Activated CD8-positive, alpha-beta T cell treated with anti-CD3 and anti-CD28 coated beads for 36 hours (primary cell): ENCODE measurements around the gene AQP6. TPM values are rescaled to one million over a fixed set of nuclear protein-coding genes. Genes with fewer than 3 reads are reported as not detected.

Experiments
- ATAC-seq: fragments of 200-7000 bp; cut with Tn5 transposase; one replicate; pipeline ENCODE4 v1.10.0; 2021; ENCODE audit warnings: mild to moderate bottlenecking, moderate library complexity
- CTCF ChIA-PET: fragments of 350-600 bp; sonication (Branson Sonifier 250); formaldehyde crosslinking; loops from one replicate; lab custom pipeline; 2021; ENCODE audit warnings: antibody characterized with exemption; lab: Charles Lee
- POLR2A ChIA-PET: fragments of 350-600 bp; sonication (Branson Sonifier 250); formaldehyde crosslinking; loops from one replicate; lab custom pipeline; 2021; ENCODE audit warnings: antibody characterized with exemption; lab: Charles Lee
- DNase-seq: peaks from one replicate; pipeline ENCODE4 v3.0.0-alpha.2; 2020
- H3K27ac Mint-ChIP-seq: one replicate; pipeline ENCODE4 v1.8.0; 2021; ENCODE audit warnings: mild to moderate bottlenecking, mixed read lengths
- H3K27me3 Mint-ChIP-seq: one replicate; pipeline ENCODE4 v1.8.0; 2021; ENCODE audit warnings: mixed read lengths
- H3K36me3 Mint-ChIP-seq: one replicate; pipeline ENCODE4 v1.8.0; 2021; ENCODE audit warnings: low read depth, mixed read lengths
- H3K4me1 Mint-ChIP-seq: one replicate; pipeline ENCODE4 v1.8.0; 2021; ENCODE audit warnings: low read depth, mixed read lengths
- H3K4me3 Mint-ChIP-seq: one replicate; pipeline ENCODE4 v1.8.0; 2021; ENCODE audit warnings: mild to moderate bottlenecking, moderate library complexity, mixed read lengths
- H3K9me3 Mint-ChIP-seq: one replicate; pipeline ENCODE4 v1.8.0; 2021; ENCODE audit warnings: mixed read lengths
- intact Hi-C: fragments of 100-400 bp; cut with micrococcal nuclease; formaldehyde crosslinking; loops from one replicate; pipeline ENCODE4 v1.10.0; 2022
- total RNA-seq, 2 experiments: library from RNA; stranded (reverse); gene quantifications; one replicate each; pipeline ENCODE4 v1.2.3, GENCODE V29; 2021
- TF ChIP-seq, protein P1 (sequence below): fragments of 200-600 bp; IDR thresholded peaks from one replicate; pipeline ENCODE4 v1.8.0; 2022; ENCODE audit warnings: antibody characterized with exemption, mild to moderate bottlenecking

AQP6 gene
- total RNA-seq, 2 experiments from 2014 or later, result not detected

DNA sequence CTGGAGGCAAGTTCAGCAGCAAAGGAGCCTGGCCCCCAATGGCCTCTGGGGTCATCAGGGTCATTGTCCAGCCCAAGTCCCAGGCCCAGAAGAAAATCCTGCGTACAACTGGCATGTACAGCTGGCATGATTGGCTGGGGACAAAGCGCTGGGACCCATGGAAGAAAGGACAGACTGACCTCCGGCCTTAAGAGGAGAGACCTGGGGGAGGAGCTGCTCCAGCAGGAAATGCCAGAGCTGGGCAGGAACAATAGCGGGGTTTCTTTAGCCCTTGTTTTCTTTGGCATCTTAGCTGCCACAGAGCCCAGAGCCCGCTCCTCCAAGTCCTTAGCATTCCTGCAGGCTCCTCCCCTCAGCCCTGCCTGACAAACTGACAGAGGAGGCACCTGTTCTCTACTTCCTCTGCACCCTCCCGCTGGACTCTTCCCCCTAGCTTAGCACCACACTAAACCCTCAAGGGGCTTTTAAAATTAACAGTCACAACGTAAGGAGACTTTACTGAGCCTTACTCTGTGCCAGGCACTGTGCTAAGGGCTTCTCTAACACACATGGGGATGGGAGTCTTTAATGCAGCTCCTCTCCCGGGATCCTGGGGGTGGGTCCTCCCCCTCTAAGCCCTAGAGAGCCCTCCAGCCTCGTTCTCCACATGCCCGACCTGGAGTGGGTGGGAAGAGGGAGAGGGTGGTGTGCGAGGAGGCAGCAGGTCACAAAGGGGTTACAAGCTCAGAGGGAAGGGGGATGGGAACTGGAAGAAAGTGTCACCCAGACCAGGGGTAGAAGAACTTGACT, 12.9 kb upstream of the AQP6 start:
- Mint-ChIP-seq H3K4me1 (peaks cover 6% of the 10 kb centered on the region), H3K9me3 (no peaks in the 10 kb centered on the region), H3K27me3 (peaks cover 66% of the 10 kb centered on the region), H3K27ac (no peak overlapping the region), H3K4me3 (no peak overlapping the region), H3K36me3 (no peaks in the 10 kb centered on the region)
- intact Hi-C loops, result no loop called here
- TF ChIP-seq, protein P1, sequence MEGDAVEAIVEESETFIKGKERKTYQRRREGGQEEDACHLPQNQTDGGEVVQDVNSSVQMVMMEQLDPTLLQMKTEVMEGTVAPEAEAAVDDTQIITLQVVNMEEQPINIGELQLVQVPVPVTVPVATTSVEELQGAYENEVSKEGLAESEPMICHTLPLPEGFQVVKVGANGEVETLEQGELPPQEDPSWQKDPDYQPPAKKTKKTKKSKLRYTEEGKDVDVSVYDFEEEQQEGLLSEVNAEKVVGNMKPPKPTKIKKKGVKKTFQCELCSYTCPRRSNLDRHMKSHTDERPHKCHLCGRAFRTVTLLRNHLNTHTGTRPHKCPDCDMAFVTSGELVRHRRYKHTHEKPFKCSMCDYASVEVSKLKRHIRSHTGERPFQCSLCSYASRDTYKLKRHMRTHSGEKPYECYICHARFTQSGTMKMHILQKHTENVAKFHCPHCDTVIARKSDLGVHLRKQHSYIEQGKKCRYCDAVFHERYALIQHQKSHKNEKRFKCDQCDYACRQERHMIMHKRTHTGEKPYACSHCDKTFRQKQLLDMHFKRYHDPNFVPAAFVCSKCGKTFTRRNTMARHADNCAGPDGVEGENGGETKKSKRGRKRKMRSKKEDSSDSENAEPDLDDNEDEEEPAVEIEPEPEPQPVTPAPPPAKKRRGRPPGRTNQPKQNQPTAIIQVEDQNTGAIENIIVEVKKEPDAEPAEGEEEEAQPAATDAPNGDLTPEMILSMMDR, result no peak
- DNase-seq (no peak), ATAC-seq (no peak)
- ChIA-PET POLR2A (interaction anchor here (1.0 to 1.5 kb wide), 3 partner anchors 7 to 96 kb away, joined by 3 to 4 read pairs (median 3); no protein-coding TSS in a partner anchor), CTCF (interaction anchor here (0.6 to 3.8 kb wide), 7 partner anchors 8 to 111 kb away, joined by 3 to 30 read pairs (median 3); no protein-coding TSS in a partner anchor)

DNA sequence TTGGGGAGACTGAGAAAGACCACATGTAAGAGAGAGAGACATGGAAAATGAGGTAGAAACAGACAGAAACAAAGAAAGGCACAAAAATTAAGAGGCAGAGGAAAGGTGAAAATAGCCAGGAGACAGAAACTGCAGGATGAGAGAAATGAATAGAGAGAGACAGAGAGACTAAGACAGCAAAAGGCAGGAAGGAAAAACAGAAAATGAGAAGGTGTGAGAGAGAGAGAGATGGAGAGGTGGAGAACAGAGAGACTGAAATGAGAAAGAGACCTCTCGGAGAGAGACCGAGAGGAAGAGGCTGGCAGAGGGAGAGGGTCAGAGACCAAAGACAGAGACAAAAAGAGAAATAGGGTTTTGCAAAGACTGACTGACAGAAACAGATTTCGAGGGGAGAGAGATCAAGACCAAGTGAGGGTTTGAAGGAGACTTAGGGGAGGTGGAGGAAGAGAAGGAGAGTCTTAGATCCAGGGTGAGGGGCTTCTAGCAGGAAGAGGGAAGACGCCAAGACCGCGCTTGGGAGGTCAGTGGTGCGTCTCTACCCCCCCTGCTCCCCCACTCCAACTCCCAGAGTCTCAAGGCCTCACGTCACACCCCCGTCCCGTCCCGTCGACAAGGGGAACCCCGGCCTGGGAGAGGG, 12.2 kb upstream of the AQP6 start:
- CTCF ChIA-PET, result interaction anchor here (0.6 to 9.6 kb wide), 5 partner anchors 7 to 110 kb away, joined by 3 to 128 read pairs (median 27); partner anchors contain the start of gene AQP2
- intact Hi-C loops, result no loop called here
- H3K36me3 Mint-ChIP-seq, result no peaks in the 10 kb centered on the region
- TF ChIP-seq, protein P1, result no peak
- POLR2A ChIA-PET, result no interaction called here
- ATAC-seq, result no peak
- H3K9me3 Mint-ChIP-seq, result no peaks in the 10 kb centered on the region
- peaks cover 64% of the 10 kb centered on the region for H3K27me3 Mint-ChIP-seq
- peaks cover 6% of the 10 kb centered on the region for H3K4me1 Mint-ChIP-seq
- peak overlapping the region; percentile 19 for H3K4me3 Mint-ChIP-seq
- no peak overlapping the region for H3K27ac Mint-ChIP-seq
- DNase-seq, result no peak

DNA sequence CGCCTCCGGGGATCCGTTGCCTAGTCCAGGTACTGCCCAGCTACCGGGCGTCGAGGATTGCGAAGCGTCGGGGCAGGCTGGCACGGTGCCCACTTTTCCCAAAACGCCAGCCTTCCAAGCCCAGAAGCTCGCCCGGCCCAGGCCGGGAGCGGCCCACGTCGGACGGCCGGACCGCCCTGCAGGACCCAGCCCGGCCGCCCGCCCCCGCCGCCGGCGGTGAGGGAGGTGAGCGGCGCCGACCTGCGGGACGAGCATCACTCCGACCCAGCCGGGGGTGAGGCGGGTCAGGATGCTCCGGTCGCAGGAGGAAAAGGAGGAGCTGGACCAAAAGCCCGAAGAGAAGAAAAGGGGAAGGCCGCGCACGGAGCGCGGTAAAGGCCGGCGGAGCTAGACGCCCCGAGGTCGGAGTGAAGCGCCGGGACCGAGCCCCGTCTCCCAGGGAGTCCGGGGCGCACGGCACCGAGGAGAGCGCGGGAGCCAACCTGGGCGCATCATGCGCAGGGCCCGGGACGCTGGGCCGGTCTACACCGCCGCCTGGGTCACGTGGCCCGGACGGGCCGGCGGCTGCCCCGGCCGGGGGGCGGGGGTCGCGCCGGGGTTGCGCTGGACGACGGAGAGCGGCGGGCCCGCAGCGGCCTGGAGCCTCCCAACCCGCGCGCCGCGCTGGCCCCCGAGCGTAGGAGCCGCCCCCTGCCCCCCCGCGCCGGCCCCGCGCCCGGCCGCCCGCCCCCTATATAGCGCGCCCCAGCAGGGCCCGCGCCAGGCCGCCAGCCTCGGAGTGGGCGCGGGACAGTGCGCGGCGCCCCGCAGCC, 11.4 kb upstream of the AQP6 start, which contains the start of gene AQP5:
Gene AQP5 (plus strand): TSS at position 762 of the 812 bp plus-strand sequence. CDS start 146 bp downstream, outside the sequence.
- no peak for DNase-seq
- ChIA-PET CTCF (interaction anchor here (0.9 to 9.6 kb wide), 2 partner anchors 14 to 110 kb away, joined by 3 to 128 read pairs; partner anchors contain the start of gene AQP2), POLR2A (no interaction called here)
- Mint-ChIP-seq H3K4me1 (peaks cover 6% of the 10 kb centered on the region), H3K36me3 (no peaks in the 10 kb centered on the region), H3K9me3 (no peaks in the 10 kb centered on the region), H3K27me3 (peaks cover 62% of the 10 kb centered on the region), H3K27ac (no peak within 1 kb of the TSS), H3K4me3 (peak within 1 kb of the TSS; percentile 19)
- TF ChIP-seq, protein P1, result no peak
- intact Hi-C loops, result no loop called here
- ATAC-seq, result peak; percentile 25

DNA sequence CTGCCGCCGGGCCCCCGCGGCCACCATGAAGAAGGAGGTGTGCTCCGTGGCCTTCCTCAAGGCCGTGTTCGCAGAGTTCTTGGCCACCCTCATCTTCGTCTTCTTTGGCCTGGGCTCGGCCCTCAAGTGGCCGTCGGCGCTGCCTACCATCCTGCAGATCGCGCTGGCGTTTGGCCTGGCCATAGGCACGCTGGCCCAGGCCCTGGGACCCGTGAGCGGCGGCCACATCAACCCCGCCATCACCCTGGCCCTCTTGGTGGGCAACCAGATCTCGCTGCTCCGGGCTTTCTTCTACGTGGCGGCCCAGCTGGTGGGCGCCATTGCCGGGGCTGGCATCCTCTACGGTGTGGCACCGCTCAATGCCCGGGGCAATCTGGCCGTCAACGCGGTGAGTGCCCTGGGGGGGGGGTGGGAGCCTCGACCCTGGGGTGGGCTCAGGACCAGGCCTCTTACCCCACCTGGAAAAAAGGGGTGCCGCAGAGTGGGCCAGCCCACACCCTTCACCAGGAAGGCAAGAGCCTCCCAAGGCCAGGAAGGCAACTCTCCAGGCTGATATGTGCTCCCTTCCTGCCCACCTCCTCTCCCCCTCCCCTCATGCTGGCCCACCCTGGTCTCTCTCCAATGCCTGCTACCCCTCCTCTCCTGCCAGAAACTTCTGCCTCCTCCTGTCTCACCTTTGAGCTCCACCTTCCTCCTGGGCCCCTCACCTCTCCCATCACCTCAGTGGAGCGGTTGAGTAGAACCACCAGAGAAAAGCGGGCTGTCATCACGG, 10.6 kb upstream of the AQP6 start:
- Mint-ChIP-seq H3K9me3 (no peaks in the 10 kb centered on the region), H3K27ac (no peak overlapping the region), H3K27me3 (peaks cover 59% of the 10 kb centered on the region), H3K36me3 (no peaks in the 10 kb centered on the region), H3K4me1 (peaks cover 6% of the 10 kb centered on the region), H3K4me3 (no peak overlapping the region)
- CTCF ChIA-PET, result interaction anchor here (0.5 to 9.6 kb wide), 2 partner anchors 15 to 29 kb away, joined by 3 to 128 read pairs; partner anchors contain the start of gene AQP2
- POLR2A ChIA-PET, result no interaction called here
- intact Hi-C loops, result no loop called here
- TF ChIP-seq, protein P1, result no peak
- DNase-seq (no peak), ATAC-seq (no peak)
